Putamen (tissue), 1 donor: ENCODE data around the gene LPA.
"Not testable (repeated sequence)": the region's sequence is repeated elsewhere in the genome, so short reads cannot be mapped to it uniquely, and the experiment has no call there.

Experiments
- DNase-seq: peaks from one replicate; pipeline ENCODE4 v3.0.0-alpha.2; 2016; ENCODE audit warnings: low spot score

The LPA gene

GRCh38 chr6:160664198-160664597 lies at the start of gene LPA:
LPA (minus strand) TSS chr6:160664275; CDS start chr6:160664214, 61 bp downstream.
- not testable (repeated sequence) for DNase-seq

GRCh38 chr6:160708993-160709392 lies 44.9 kb upstream of the LPA start:
- DNase-seq, result not testable (repeated sequence)

GRCh38 chr6:160704688-160705087 lies 40.6 kb upstream of the LPA start:
- not testable (repeated sequence) for DNase-seq

- DNase-seq, result not testable (repeated sequence)
These were observed 38.0 kb upstream of the LPA start, which contains the start of gene PLG for GRCh38 chr6:160701918-160702680. PLG (plus strand) TSS chr6:160702244; CDS start chr6:160702305, 61 bp downstream.

- no peak for DNase-seq
These were observed 33.8 kb upstream of the LPA start for GRCh38 chr6:160697826-160698225.

GRCh38 chr6:160696884-160697283 lies 32.8 kb upstream of the LPA start:
- DNase-seq, result not testable (repeated sequence)

- DNase-seq, result not testable (repeated sequence)
These were observed 31.5 kb upstream of the LPA start for GRCh38 chr6:160695622-160696021.

- DNase-seq, result not testable (repeated sequence)
These were observed 30.9 kb upstream of the LPA start for GRCh38 chr6:160695025-160695424.

- no peak for DNase-seq
These were observed 28.4 kb upstream of the LPA start for GRCh38 chr6:160692369-160692959.

- no peak for DNase-seq
These were observed 27.5 kb upstream of the LPA start for GRCh38 chr6:160691617-160692016.

- DNase-seq, result no peak
These were observed 26.4 kb upstream of the LPA start for GRCh38 chr6:160690458-160690857.

GRCh38 chr6:160685762-160686450 lies 21.8 kb upstream of the LPA start:
- DNase-seq, result no peak

- DNase-seq, result not testable (repeated sequence)
These were observed 21.2 kb upstream of the LPA start for GRCh38 chr6:160685101-160685761.

- no peak for DNase-seq
These were observed 15.3 kb upstream of the LPA start for GRCh38 chr6:160679402-160679769.

GRCh38 chr6:160678744-160679401 lies 14.8 kb upstream of the LPA start:
- no peak for DNase-seq

GRCh38 chr6:160678230-160678629 lies 14.2 kb upstream of the LPA start:
- DNase-seq, result no peak

GRCh38 chr6:160676418-160676817 lies 12.3 kb upstream of the LPA start:
- DNase-seq, result not testable (repeated sequence)

- no peak for DNase-seq
These were observed 4.5 kb upstream of the LPA start for GRCh38 chr6:160668589-160668988.

GRCh38 chr6:160667639-160668481 lies 3.8 kb upstream of the LPA start:
- DNase-seq, result no peak

GRCh38 chr6:160662842-160663241 lies 1.2 kb downstream of the LPA start:
- DNase-seq, result no peak

- DNase-seq, result no peak
These were observed 1.6 kb downstream of the LPA start for GRCh38 chr6:160662429-160662828.
